HL-60 (cell line): ENCODE data around the gene ZFYVE9.

Source experiments
- CTCF ChIP-seq: IDR thresholded peaks from one replicate; pipeline ENCODE4 v1.5.1; 2011; ENCODE audit warnings: low read length, control low read depth, inconsistent platforms; ENCODE audit not compliant: insufficient read depth
- GABPA ChIP-seq: IDR thresholded peaks from 2 replicates; pipeline ENCODE4 v1.6.1; 2012; ENCODE audit warnings: low read depth
- POLR2AphosphoS5 ChIP-seq: IDR thresholded peaks from 2 replicates; pipeline ENCODE4 v1.6.1; 2012; ENCODE audit warnings: low read depth
- TF ChIP-seq, protein P1 (sequence below): IDR thresholded peaks from 2 replicates; pipeline ENCODE4 v1.6.1; 2012; ENCODE audit warnings: low read depth; ENCODE audit not compliant: insufficient replicate concordance

DNA sequence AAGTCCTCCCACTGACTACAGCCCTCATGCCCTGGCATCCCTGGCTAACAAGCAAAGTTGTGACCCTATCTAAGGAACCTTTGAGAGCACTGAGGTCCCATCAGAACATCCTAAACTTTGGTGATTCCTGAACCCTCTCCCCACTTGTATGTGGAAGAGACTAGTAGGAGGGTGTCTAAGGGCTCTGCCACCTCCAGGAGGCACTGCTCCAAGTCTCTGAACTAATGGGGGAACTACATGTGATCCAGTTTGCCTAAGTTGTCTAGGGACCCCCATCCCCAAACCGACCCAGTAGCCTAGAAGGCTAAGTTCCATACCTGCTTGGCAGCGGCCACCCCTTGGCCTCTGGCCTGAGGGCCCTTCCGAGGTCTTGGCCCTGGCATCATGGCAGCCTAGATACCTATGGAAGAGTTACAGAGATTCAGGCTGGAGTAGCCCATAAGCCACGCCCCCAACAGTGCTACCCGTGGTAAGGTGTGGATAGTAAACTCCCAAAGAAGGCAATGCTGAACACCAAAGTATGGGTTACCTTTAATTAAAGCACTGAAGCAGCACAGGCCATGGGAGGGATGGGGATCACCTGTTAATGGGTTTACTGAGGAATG is 222.4 kb downstream of the ZFYVE9 start:
- TF ChIP-seq GABPA (no peak), POLR2AphosphoS5 (no peak), CTCF (no peak)
- TF ChIP-seq, protein P1, sequence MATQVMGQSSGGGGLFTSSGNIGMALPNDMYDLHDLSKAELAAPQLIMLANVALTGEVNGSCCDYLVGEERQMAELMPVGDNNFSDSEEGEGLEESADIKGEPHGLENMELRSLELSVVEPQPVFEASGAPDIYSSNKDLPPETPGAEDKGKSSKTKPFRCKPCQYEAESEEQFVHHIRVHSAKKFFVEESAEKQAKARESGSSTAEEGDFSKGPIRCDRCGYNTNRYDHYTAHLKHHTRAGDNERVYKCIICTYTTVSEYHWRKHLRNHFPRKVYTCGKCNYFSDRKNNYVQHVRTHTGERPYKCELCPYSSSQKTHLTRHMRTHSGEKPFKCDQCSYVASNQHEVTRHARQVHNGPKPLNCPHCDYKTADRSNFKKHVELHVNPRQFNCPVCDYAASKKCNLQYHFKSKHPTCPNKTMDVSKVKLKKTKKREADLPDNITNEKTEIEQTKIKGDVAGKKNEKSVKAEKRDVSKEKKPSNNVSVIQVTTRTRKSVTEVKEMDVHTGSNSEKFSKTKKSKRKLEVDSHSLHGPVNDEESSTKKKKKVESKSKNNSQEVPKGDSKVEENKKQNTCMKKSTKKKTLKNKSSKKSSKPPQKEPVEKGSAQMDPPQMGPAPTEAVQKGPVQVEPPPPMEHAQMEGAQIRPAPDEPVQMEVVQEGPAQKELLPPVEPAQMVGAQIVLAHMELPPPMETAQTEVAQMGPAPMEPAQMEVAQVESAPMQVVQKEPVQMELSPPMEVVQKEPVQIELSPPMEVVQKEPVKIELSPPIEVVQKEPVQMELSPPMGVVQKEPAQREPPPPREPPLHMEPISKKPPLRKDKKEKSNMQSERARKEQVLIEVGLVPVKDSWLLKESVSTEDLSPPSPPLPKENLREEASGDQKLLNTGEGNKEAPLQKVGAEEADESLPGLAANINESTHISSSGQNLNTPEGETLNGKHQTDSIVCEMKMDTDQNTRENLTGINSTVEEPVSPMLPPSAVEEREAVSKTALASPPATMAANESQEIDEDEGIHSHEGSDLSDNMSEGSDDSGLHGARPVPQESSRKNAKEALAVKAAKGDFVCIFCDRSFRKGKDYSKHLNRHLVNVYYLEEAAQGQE, result no peak
